ENCODE data around the gene ZNF287. TPM values are rescaled to one million over a fixed set of nuclear protein-coding genes. Genes with fewer than 3 reads are reported as not detected.
A peak's percentile ranks its signal among the peaks of the same experiment; 100 is the strongest.

ZNF287 gene
- total and polyA plus RNA-seq, 2 donors (not counting 3 experiments of a cell fraction or from before 2014, with no cell fraction given) = 3.6 to 5.5 TPM

GRCh38 chr17:16569358-16569712 is 331 bp upstream of the ZNF287 start:
- no peak for DNase-seq (ENCODE audit: low read depth, low spot score)
- ChIA-PET POLR2A (no interaction called here), CTCF (interaction anchor here (1.6 kb wide), 2 partner anchors 15 to 20 kb away, joined by 6 to 11 read pairs; no protein-coding TSS in a partner anchor)
- no peaks in the 10 kb centered on the region for H4K20me1 ChIP-seq (replicated peaks; ENCODE audit: control insufficient read depth, extremely low read depth, insufficient read depth, low read length)
- no peak for TF ChIP-seq MAX (IDR thresholded peaks at IDR 0.05; ENCODE audit: insufficient read depth, insufficient read length)
- no peak for TF ChIP-seq EZH2 (IDR thresholded peaks at IDR 0.05; ENCODE audit: borderline replicate concordance, low read depth, low read length, severe bottlenecking)
- no peak for TF ChIP-seq POLR2A (IDR thresholded peaks at IDR 0.05; ENCODE audit: low read depth, low read length)
- no peak for TF ChIP-seq CTCF (IDR thresholded peaks at IDR 0.05; ENCODE audit: extremely low read depth in 1 of 2, insufficient read depth in 1 of 2, low read depth in 1 of 2, low read length in 2 of 2)
- TF ChIP-seq MYC (IDR thresholded peaks at IDR 0.05; ENCODE audit: low read depth, low read length) = no peak
- TF ChIP-seq POLR2AphosphoS5 (IDR thresholded peaks at IDR 0.05; ENCODE audit: insufficient read depth, low read depth, low read length) = no peak
- no peak for TF ChIP-seq JUN (IDR thresholded peaks at IDR 0.05; ENCODE audit: borderline replicate concordance, insufficient read depth, insufficient read length, low read depth)
- TF ChIP-seq GATA2 (IDR thresholded peaks at IDR 0.05; ENCODE audit: insufficient read depth, insufficient read length, low read depth, low read length) = no peak
- TF ChIP-seq FOS (IDR thresholded peaks at IDR 0.05; ENCODE audit: borderline replicate concordance, insufficient read depth, low read length) = no peak
- FAIRE-seq = no peak
- peaks cover 0 to 5% of the 10 kb centered on the region in 2 experiments for H3K27me3 ChIP-seq (ENCODE audit: control insufficient read depth in 2 of 2, insufficient read depth in 2 of 2, low read length in 2 of 2)
- dilution Hi-C loops (cut with MboI; ENCODE audit: extremely low pct_ligation_motif_present, low sequenced_read_pairs) (no loop called here), intact Hi-C loops (cut with micrococcal nuclease) (no loop called here)
- H3K9ac ChIP-seq (replicated peaks; ENCODE audit: extremely low read depth, insufficient read depth, low read length) = no peak overlapping the region
- no peaks in the 10 kb centered on the region for H3K36me3 ChIP-seq (ENCODE audit: control insufficient read depth in 2 of 2, extremely low read depth in 1 of 2, insufficient read depth in 2 of 2, low read length in 2 of 2)
- H3K4me2 ChIP-seq (ENCODE audit: insufficient read depth, low read length) = no peak overlapping the region
- no peak overlapping the region for H3K27ac ChIP-seq (ENCODE audit: insufficient read depth, low read depth, low read length)
- H3K9me3 ChIP-seq (replicated peaks; ENCODE audit: control insufficient read depth, insufficient read depth, low read length) = no peaks in the 10 kb centered on the region
- BruUV-seq (replicated peaks) = no TSS peak
- H2AFZ ChIP-seq (ENCODE audit: low read depth, low read length) = peak overlapping the region; percentile 97
- no peaks in the 10 kb centered on the region for H3K9me1 ChIP-seq (replicated peaks; ENCODE audit: control insufficient read depth, extremely low read depth, insufficient read depth, low read length)
- no peak overlapping the region for H3K4me3 ChIP-seq (replicated peaks in 1 of 3; ENCODE audit: insufficient read depth in 1 of 3, low read depth in 1 of 3, low read length in 3 of 3)
- H3K4me1 ChIP-seq (ENCODE audit: control insufficient read depth, extremely low read depth, insufficient read depth, low read length) = peaks cover 4% of the 10 kb centered on the region
- no peaks in the 10 kb centered on the region for H3K79me2 ChIP-seq (ENCODE audit: control insufficient read depth, insufficient read depth, low read length)

Measured in endothelial cell of umbilical vein (primary cell).